ENCODE measurements around the gene ANKRD33. TPM values are rescaled to one million over a fixed set of nuclear protein-coding genes. Genes with fewer than 3 reads are reported as not detected.

The ANKRD33 gene
- total RNA-seq, 1 donor from 2014 or later, result not detected

- no peaks in the 10 kb centered on the region for H3K9me3 ChIP-seq (replicated peaks)
- DNase-seq, result no peak
- intact Hi-C loops (cut with micrococcal nuclease), result no loop called here
- peak overlapping the region; percentile 59 for H3K4me3 ChIP-seq
- H3K27ac ChIP-seq (replicated peaks), result no peak overlapping the region
- H3K36me3 ChIP-seq, result no peaks in the 10 kb centered on the region
- peaks cover 23% of the 10 kb centered on the region for H3K4me1 ChIP-seq
- peaks cover 83% of the 10 kb centered on the region for H3K27me3 ChIP-seq (ENCODE audit: low read depth)
- TF ChIP-seq, protein P1, sequence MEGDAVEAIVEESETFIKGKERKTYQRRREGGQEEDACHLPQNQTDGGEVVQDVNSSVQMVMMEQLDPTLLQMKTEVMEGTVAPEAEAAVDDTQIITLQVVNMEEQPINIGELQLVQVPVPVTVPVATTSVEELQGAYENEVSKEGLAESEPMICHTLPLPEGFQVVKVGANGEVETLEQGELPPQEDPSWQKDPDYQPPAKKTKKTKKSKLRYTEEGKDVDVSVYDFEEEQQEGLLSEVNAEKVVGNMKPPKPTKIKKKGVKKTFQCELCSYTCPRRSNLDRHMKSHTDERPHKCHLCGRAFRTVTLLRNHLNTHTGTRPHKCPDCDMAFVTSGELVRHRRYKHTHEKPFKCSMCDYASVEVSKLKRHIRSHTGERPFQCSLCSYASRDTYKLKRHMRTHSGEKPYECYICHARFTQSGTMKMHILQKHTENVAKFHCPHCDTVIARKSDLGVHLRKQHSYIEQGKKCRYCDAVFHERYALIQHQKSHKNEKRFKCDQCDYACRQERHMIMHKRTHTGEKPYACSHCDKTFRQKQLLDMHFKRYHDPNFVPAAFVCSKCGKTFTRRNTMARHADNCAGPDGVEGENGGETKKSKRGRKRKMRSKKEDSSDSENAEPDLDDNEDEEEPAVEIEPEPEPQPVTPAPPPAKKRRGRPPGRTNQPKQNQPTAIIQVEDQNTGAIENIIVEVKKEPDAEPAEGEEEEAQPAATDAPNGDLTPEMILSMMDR (IDR thresholded peaks at IDR 0.05; ENCODE audit: borderline replicate concordance), result no peak
Observed at GRCh38 chr12:51863933-51864832, 23.7 kb upstream of the ANKRD33 start.

DNA sequence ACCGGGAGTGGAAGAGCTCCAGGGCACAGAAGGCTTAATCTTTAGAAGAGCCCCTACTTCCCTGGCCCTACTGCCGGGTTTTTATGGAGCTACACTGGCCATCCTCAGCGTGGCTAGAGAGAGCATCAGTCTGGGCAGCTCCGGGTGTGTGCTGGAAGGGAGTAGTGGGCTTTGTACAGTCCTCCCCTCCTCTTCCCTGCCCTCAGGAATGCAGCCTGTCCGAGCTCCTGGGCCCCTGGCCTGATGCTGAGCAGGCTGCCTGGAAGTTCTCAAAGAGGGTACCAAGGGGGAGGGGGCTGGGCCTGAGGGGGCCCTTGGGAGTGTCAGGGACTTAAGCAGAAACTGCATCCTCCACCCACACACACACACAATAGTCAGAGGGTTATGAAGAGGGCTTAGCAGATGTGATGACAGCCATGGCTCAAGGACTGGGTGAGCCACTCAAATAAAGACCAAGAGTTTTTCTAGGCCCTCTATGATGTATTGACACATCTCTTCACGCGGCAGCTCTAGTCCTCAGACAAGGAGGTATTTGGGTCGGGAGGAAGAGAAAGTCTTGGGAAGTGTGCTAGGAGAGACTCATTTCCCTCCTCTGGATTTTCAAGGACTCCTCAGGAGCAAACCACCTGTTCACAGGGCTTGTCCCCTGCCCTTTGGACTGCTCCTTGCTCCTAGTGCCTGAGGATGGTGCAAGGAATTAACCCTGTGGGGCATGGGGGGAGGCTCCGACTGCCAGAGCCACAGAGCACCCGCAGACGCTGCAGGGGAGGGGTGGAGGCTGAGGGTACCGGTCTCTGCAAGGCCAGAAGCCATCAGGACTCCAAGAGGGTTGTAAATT is 22.9 kb upstream of the ANKRD33 start:
- Histone ChIP-seq H3K9me3 (replicated peaks) (no peaks in the 10 kb centered on the region), H3K4me3 (peak overlapping the region; percentile 59), H3K36me3 (no peaks in the 10 kb centered on the region), H3K27me3 (ENCODE audit: low read depth) (peaks cover 83% of the 10 kb centered on the region), H3K27ac (replicated peaks) (no peak overlapping the region), H3K4me1 (peaks cover 29% of the 10 kb centered on the region)
- TF ChIP-seq, protein P1 (IDR thresholded peaks at IDR 0.05; ENCODE audit: borderline replicate concordance), result no peak
- intact Hi-C loops (cut with micrococcal nuclease), result no loop called here
- DNase-seq, result no peak

DNA sequence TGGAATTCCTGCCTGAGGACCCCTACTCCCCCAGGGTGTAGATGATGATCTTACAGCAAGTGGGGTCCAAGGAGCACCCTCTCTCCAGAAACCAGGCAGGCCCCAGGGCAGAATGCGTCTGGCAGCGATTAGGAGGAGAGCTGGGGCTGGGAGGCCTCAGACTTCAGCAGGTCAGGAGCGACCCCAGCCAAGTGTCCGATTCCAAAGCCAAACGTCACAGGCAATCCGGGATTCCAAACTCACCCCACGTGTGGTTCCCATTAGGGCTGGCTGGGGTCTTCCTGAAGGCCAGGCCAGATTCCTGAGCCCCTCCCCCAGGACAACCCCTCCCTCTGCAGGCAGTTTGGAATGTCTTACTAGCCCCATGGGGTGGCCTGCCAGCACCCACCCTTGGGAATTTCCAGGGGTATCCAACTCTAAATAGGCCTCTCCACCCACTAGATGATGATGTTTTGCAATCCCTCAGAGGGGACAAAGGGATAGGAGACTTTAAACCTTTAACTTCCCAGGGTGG is 22.1 kb upstream of the ANKRD33 start:
- Histone ChIP-seq H3K4me1 (peaks cover 29% of the 10 kb centered on the region), H3K36me3 (no peaks in the 10 kb centered on the region), H3K9me3 (replicated peaks) (no peaks in the 10 kb centered on the region), H3K4me3 (no peak overlapping the region), H3K27ac (replicated peaks) (no peak overlapping the region), H3K27me3 (ENCODE audit: low read depth) (peaks cover 85% of the 10 kb centered on the region)
- intact Hi-C loops (cut with micrococcal nuclease), result no loop called here
- TF ChIP-seq, protein P1 (IDR thresholded peaks at IDR 0.05; ENCODE audit: borderline replicate concordance), result no peak
- DNase-seq, result no peak

DNA sequence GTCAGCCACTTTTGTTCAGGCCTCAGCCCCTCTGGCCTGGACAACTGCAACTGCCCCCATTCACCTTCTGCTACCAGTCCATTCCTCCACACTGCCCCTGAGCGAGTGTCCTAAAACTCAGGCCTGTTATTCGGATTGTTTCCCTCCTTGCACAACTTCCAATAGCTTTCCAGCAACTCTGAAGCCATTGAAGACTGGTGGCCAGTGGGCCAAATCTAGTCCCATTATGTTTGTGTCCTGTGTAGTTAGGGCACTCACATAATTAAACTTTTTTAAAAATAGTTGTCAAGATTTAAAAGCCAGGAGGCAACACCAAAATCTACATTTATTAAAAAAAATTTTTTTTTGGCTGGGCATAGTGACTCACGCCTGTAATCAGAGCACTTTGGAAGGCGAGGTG is 21.6 kb upstream of the ANKRD33 start:
- TF ChIP-seq, protein P1 (IDR thresholded peaks at IDR 0.05; ENCODE audit: borderline replicate concordance), result no peak
- Histone ChIP-seq H3K9me3 (replicated peaks) (no peaks in the 10 kb centered on the region), H3K36me3 (no peaks in the 10 kb centered on the region), H3K27me3 (ENCODE audit: low read depth) (peaks cover 82% of the 10 kb centered on the region), H3K27ac (replicated peaks) (no peak overlapping the region), H3K4me3 (no peak overlapping the region), H3K4me1 (peaks cover 29% of the 10 kb centered on the region)
- no peak for DNase-seq
- intact Hi-C loops (cut with micrococcal nuclease), result no loop called here

DNA sequence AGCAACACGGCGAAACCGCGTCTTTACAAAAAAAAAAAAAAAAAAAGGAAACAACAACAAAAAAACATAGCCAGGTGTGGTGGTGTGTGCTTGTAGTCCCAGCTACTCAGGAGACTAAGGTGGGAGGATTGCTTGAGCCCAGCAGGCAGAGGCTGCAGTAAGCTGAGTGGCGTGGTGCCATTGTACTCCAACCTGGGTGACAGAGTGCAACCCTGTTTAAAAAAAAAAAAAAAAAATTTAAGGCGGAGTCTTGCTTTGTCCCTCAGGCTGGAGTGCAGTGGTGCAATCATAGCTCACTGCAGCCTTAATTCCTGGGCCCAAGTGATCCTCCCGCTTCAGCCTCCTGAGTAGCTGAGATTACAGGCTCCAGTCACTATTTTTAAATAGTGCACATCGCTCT is 21.1 kb upstream of the ANKRD33 start:
- intact Hi-C loops (cut with micrococcal nuclease), result no loop called here
- TF ChIP-seq, protein P1 (IDR thresholded peaks at IDR 0.05; ENCODE audit: borderline replicate concordance), result no peak
- Histone ChIP-seq H3K27me3 (ENCODE audit: low read depth) (peaks cover 83% of the 10 kb centered on the region), H3K36me3 (no peaks in the 10 kb centered on the region), H3K9me3 (replicated peaks) (no peaks in the 10 kb centered on the region), H3K4me1 (peaks cover 29% of the 10 kb centered on the region), H3K4me3 (no peak overlapping the region), H3K27ac (replicated peaks) (no peak overlapping the region)
- no peak for DNase-seq
